HL-60 (cell line): ENCODE measurements around the gene PUS7.
"Not testable (repeated sequence)": the region's sequence is repeated elsewhere in the genome, so short reads cannot be mapped to it uniquely, and the experiment has no call there.

ENCODE experiments used
- DNase-seq, 2 experiments: peaks; one replicate each; pipeline ENCODE4 v3.0.0-alpha.2; 2010 to 2020; ENCODE audit warnings: low read depth in 1 of 2, low spot score in 1 of 2
- H3K27ac ChIP-seq: fragments of 250-450 bp; sonication (Bioruptor Pico); replicated peaks from 2 replicates; pipeline ENCODE4 v1.5.1; 2020; ENCODE audit warnings: mild to moderate bottlenecking, moderate library complexity
- H3K27me3 ChIP-seq: fragments of 250-450 bp; sonication (Bioruptor Pico); 2 replicates; pipeline ENCODE4 v1.5.1; 2021; ENCODE audit warnings: mild to moderate bottlenecking, moderate library complexity; ENCODE audit not compliant: insufficient read depth, poor library complexity, severe bottlenecking
- H3K4me3 ChIP-seq: replicated peaks from 2 replicates; pipeline ENCODE4 v1.5.1; 2011; ENCODE audit warnings: mild to moderate bottlenecking, control low read depth, low read length; ENCODE audit not compliant: insufficient read depth
- GABPA ChIP-seq: IDR thresholded peaks from 2 replicates; pipeline ENCODE4 v1.6.1; 2012; ENCODE audit warnings: low read depth
- POLR2AphosphoS5 ChIP-seq: IDR thresholded peaks from 2 replicates; pipeline ENCODE4 v1.6.1; 2012; ENCODE audit warnings: low read depth
- SPI1 ChIP-seq: IDR thresholded peaks from 2 replicates; pipeline ENCODE4 v1.6.1; 2012; ENCODE audit warnings: low read depth, mild to moderate bottlenecking, borderline replicate concordance
- TF ChIP-seq, protein P1 (sequence below): IDR thresholded peaks from one replicate; pipeline ENCODE4 v1.5.1; 2011; ENCODE audit warnings: low read length, control low read depth, inconsistent platforms; ENCODE audit not compliant: insufficient read depth
- TF ChIP-seq, protein P2 (sequence below): IDR thresholded peaks from 2 replicates; pipeline ENCODE4 v1.6.1; 2012; ENCODE audit warnings: low read depth; ENCODE audit not compliant: insufficient replicate concordance

The PUS7 gene

DNA sequence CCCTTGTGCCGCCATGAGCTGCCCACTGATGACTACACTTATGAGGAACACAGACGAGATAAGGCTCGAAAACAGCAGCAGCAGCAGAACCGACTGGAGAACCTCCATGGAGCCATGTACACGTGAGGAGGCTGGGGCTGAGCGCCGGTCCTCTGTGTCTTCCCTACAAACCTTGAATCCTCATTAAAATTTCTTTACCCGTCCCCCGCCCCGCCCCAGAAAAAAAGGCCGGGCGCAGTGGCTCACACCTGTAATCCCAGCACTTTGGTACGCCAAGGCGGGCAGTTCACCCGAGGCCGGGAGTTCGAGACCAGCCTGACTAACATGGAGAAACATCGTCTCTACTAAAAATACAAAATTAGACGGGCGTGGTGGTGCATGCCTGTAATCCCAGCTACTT, 8.5 kb upstream of the PUS7 start:
- Histone ChIP-seq H3K27me3 (no peaks in the 10 kb centered on the region), H3K27ac (no peak overlapping the region), H3K4me3 (no peak overlapping the region)
- no peak for DNase-seq
- TF ChIP-seq, protein P1, sequence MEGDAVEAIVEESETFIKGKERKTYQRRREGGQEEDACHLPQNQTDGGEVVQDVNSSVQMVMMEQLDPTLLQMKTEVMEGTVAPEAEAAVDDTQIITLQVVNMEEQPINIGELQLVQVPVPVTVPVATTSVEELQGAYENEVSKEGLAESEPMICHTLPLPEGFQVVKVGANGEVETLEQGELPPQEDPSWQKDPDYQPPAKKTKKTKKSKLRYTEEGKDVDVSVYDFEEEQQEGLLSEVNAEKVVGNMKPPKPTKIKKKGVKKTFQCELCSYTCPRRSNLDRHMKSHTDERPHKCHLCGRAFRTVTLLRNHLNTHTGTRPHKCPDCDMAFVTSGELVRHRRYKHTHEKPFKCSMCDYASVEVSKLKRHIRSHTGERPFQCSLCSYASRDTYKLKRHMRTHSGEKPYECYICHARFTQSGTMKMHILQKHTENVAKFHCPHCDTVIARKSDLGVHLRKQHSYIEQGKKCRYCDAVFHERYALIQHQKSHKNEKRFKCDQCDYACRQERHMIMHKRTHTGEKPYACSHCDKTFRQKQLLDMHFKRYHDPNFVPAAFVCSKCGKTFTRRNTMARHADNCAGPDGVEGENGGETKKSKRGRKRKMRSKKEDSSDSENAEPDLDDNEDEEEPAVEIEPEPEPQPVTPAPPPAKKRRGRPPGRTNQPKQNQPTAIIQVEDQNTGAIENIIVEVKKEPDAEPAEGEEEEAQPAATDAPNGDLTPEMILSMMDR, result no peak
- TF ChIP-seq GABPA (no peak), SPI1 (no peak), POLR2AphosphoS5 (no peak)
- TF ChIP-seq, protein P2, sequence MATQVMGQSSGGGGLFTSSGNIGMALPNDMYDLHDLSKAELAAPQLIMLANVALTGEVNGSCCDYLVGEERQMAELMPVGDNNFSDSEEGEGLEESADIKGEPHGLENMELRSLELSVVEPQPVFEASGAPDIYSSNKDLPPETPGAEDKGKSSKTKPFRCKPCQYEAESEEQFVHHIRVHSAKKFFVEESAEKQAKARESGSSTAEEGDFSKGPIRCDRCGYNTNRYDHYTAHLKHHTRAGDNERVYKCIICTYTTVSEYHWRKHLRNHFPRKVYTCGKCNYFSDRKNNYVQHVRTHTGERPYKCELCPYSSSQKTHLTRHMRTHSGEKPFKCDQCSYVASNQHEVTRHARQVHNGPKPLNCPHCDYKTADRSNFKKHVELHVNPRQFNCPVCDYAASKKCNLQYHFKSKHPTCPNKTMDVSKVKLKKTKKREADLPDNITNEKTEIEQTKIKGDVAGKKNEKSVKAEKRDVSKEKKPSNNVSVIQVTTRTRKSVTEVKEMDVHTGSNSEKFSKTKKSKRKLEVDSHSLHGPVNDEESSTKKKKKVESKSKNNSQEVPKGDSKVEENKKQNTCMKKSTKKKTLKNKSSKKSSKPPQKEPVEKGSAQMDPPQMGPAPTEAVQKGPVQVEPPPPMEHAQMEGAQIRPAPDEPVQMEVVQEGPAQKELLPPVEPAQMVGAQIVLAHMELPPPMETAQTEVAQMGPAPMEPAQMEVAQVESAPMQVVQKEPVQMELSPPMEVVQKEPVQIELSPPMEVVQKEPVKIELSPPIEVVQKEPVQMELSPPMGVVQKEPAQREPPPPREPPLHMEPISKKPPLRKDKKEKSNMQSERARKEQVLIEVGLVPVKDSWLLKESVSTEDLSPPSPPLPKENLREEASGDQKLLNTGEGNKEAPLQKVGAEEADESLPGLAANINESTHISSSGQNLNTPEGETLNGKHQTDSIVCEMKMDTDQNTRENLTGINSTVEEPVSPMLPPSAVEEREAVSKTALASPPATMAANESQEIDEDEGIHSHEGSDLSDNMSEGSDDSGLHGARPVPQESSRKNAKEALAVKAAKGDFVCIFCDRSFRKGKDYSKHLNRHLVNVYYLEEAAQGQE, result no peak

DNA sequence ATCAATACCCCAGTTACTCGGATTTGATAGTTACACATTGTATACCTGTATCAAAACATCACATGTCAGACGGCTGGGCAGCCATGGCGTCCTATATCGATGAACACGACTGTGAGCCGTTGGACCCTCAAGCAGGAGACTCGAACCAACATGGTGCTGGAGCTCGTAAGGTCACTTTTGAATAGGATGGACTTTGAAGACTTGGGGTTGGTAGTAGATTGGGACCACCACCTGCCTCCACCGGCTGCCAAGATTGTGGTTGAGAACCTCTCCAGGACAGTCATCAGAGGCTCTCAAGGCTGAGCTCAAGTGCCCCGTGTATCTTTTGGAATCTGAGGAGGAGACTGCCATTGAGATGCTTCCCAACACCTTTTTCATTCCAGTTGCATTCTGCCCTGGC, 8.1 kb upstream of the PUS7 start:
- H3K27ac ChIP-seq, result no peak overlapping the region
- DNase-seq, result no peak
- H3K27me3 ChIP-seq, result no peaks in the 10 kb centered on the region
- H3K4me3 ChIP-seq, result no peak overlapping the region
- TF ChIP-seq, protein P2, result no peak
- no peak for TF ChIP-seq SPI1
- TF ChIP-seq, protein P1, result no peak
- no peak for TF ChIP-seq POLR2AphosphoS5
- TF ChIP-seq GABPA, result no peak

DNA sequence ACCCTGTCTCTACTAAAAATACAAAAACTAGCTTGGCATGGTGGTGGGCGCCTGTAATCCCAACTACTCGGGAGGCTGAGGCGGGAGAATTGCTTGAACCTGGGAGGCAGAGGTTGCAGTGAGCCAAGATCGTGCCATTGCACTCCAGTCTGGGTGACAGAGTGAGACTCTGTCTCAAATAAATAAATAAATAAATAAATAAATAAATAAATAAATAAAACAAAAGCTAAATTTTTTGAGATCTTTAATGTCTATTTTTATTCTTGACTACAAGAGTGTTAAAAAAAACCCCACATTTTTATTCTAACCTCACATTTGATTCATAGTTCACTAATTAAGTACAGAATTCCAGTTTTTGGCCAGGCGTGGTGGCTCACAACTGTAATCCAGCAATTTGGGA, 5.7 kb upstream of the PUS7 start:
- DNase-seq, result not testable (repeated sequence)

DNA sequence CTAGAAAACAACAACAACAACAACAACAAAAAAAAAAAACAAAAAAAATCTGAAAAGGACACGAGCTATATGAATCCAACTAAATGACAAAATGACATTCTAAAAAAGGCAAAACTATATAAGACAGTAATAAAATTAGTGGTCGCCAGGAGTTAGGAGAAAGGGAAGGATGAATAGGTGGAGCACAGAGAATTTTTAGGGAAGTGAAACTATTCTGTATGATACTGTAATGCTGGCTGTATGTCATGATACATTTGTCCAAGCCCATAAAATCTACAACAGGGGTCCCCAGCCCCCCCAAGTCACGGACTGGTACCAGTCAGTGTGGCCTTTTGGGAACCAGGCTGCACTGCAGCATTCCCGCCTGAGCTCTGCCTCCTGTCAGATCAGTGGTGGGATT, 2.8 kb upstream of the PUS7 start:
- no peak for DNase-seq
- no peaks in the 10 kb centered on the region for H3K27me3 ChIP-seq
- TF ChIP-seq GABPA (no peak), POLR2AphosphoS5 (no peak), SPI1 (no peak)
- TF ChIP-seq, protein P2, result no peak
- TF ChIP-seq, protein P1, result no peak
- no peak overlapping the region for H3K4me3 ChIP-seq
- no peak overlapping the region for H3K27ac ChIP-seq

More for the DNA sequence above, 5.7 kb upstream of the PUS7 start:
- H3K4me3 ChIP-seq, H3K27ac ChIP-seq, H3K27me3 ChIP-seq: not testable (repeated sequence)

DNA sequence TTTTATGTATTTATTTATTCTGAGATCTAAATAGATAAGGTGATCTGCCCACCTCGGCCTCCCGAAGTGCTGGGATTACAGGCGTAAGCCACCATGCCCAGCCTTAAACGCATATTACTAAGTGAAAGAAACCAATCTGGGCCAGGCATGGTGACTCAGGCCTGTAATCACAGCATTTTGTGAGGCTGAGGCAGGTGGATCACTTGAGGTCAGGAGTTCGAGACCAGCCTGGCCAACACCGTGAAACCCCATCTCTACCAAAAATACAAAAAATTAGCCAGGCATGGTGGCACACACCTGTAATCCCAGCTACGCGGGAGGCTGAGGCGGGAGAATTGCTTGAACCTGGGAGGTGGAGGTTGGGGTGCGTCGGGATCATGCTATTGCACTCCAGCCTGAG, 2.4 kb upstream of the PUS7 start:
- not testable (repeated sequence) for H3K27ac ChIP-seq, DNase-seq, H3K27me3 ChIP-seq, H3K4me3 ChIP-seq
